SK-N-SH treated with all-trans-retinoic acid at 6 μM for 48 hours (cell line): ENCODE data around the gene COX6A2.
A peak's percentile ranks its signal among the peaks of the same experiment; 100 is the strongest.

Source experiments
- ATAC-seq: fragments of 200-7000 bp; cut with Tn5 transposase; 3 replicates; pipeline ENCODE4 v1.9.1; 2020; ENCODE audit warnings: mild to moderate bottlenecking, moderate library complexity
- ARNTL ChIP-seq: fragments of 450-650 bp; formaldehyde crosslinking; IDR thresholded peaks from 2 replicates; pipeline ENCODE4 v1.5.0; 2020; ENCODE audit warnings: low read depth, mild to moderate bottlenecking, moderate library complexity, borderline replicate concordance
- BACH2 ChIP-seq: fragments of 250-450 bp; sonication (Bioruptor Pico); IDR thresholded peaks from 2 replicates; pipeline ENCODE4 v1.9.0; 2021; ENCODE audit warnings: mild to moderate bottlenecking, borderline replicate concordance
- CREB5 ChIP-seq: fragments of 250-450 bp; sonication (Bioruptor Pico); IDR thresholded peaks from 2 replicates; pipeline ENCODE4 v1.5.1; 2020; ENCODE audit warnings: low read depth, mild to moderate bottlenecking, moderate library complexity
- CSDC2 ChIP-seq: fragments of 250-450 bp; sonication (Bioruptor Pico); IDR thresholded peaks from 2 replicates; pipeline ENCODE4 v1.5.0; 2020; ENCODE audit warnings: mild to moderate bottlenecking, moderate library complexity
- CSRNP3 ChIP-seq: fragments of 250-450 bp; sonication (Bioruptor Pico); IDR thresholded peaks from 2 replicates; pipeline ENCODE4 v1.5.1; 2021; ENCODE audit warnings: mild to moderate bottlenecking, moderate library complexity
- ESRRG ChIP-seq: fragments of 250-450 bp; sonication (Bioruptor Pico); IDR thresholded peaks from 2 replicates; pipeline ENCODE4 v1.6.1; 2021; ENCODE audit warnings: mild to moderate bottlenecking
- GLIS3 ChIP-seq: fragments of 250-450 bp; sonication (Bioruptor Pico); IDR thresholded peaks from 2 replicates; pipeline ENCODE4 v1.5.0; 2020; ENCODE audit warnings: mild to moderate bottlenecking, moderate library complexity
- ISL1 ChIP-seq: fragments of 250-450 bp; sonication (Bioruptor Pico); IDR thresholded peaks from 2 replicates; pipeline ENCODE4 v2.1.2; 2022; ENCODE audit warnings: mild to moderate bottlenecking, moderate library complexity
- OSR1 ChIP-seq: fragments of 250-450 bp; sonication (Bioruptor Pico); IDR thresholded peaks from 2 replicates; pipeline ENCODE4 v1.8.0; 2022; ENCODE audit warnings: moderate library complexity, mild to moderate bottlenecking, inconsistent platforms
- PATZ1 ChIP-seq: fragments of 250-450 bp; sonication (Bioruptor Pico); IDR thresholded peaks from 2 replicates; pipeline ENCODE4 v1.8.0; 2020; ENCODE audit warnings: mild to moderate bottlenecking, moderate library complexity, borderline replicate concordance
- POU6F1 ChIP-seq: fragments of 250-450 bp; sonication (Bioruptor Pico); IDR thresholded peaks from 2 replicates; pipeline ENCODE4 v1.8.0; 2021; ENCODE audit warnings: low read depth, mild to moderate bottlenecking, moderate library complexity, borderline replicate concordance
- RARB ChIP-seq: fragments of 250-450 bp; sonication (Bioruptor Pico); IDR thresholded peaks from 2 replicates; pipeline ENCODE4 v1.8.0; 2021; ENCODE audit warnings: mild to moderate bottlenecking, moderate library complexity
- SNAI2 ChIP-seq: fragments of 250-450 bp; sonication (Bioruptor Pico); IDR thresholded peaks from 2 replicates; pipeline ENCODE4 v1.5.0; 2020; ENCODE audit warnings: mild to moderate bottlenecking, moderate library complexity
- TCF4 ChIP-seq: fragments of 250-450 bp; sonication (Bioruptor Pico); IDR thresholded peaks from 2 replicates; pipeline ENCODE4 v1.8.0; 2021; ENCODE audit warnings: mild to moderate bottlenecking, moderate library complexity, borderline replicate concordance
- TOX ChIP-seq: fragments of 250-450 bp; sonication (Bioruptor Pico); IDR thresholded peaks from 2 replicates; pipeline ENCODE4 v1.8.0; 2021; ENCODE audit warnings: mild to moderate bottlenecking, moderate library complexity, borderline replicate concordance
- ZFP3 ChIP-seq: fragments of 250-450 bp; sonication (Bioruptor Pico); IDR thresholded peaks from 2 replicates; pipeline ENCODE4 v1.5.0; 2020; ENCODE audit warnings: mild to moderate bottlenecking, moderate library complexity
- ZFP30 ChIP-seq: fragments of 450-650 bp; formaldehyde crosslinking; IDR thresholded peaks from 2 replicates; pipeline ENCODE4 v1.5.0; 2022; ENCODE audit warnings: mild to moderate bottlenecking, moderate library complexity
- ZNF565 ChIP-seq: fragments of 450-650 bp; formaldehyde crosslinking; conservative IDR thresholded peaks from 2 replicates; pipeline ENCODE4 v1.5.0; 2020; ENCODE audit warnings: low read depth, mild to moderate bottlenecking, moderate library complexity
- ZNF70 ChIP-seq: fragments of 450-650 bp; formaldehyde crosslinking; IDR thresholded peaks from 2 replicates; pipeline ENCODE4 v1.5.0; 2020; ENCODE audit warnings: mild to moderate bottlenecking, moderate library complexity
- ZNF8 ChIP-seq: fragments of 450-650 bp; formaldehyde crosslinking; IDR thresholded peaks from 2 replicates; pipeline ENCODE4 v1.5.0; 2020; ENCODE audit warnings: mild to moderate bottlenecking, moderate library complexity
- TF ChIP-seq, protein P1 (sequence below): fragments of 250-450 bp; sonication (Bioruptor Pico); IDR thresholded peaks from 2 replicates; pipeline ENCODE4 v1.5.0; 2020; ENCODE audit warnings: mild to moderate bottlenecking, moderate library complexity

The COX6A2 gene

DNA sequence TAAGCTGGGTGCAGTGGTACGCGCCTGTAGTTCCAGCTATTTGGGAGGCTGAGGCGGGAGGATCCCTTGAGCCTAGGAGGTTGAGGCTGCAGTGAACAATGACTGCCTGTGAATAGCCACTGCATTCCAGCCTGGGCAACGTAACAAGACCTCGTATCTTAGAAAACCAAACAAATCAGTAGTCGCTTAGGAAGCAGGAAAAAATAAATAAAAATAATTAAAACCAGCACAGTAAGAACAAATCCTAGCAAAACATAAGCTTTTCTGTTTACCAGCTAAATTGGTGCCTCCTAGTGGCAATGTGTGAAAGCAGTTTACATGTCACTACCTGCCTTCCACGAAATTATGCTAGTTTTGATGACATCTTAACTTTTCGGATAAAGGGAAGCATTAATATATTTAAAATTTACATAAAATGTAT, 32.4 kb upstream of the COX6A2 start:
- peak; percentile 6 for ATAC-seq
- no peak for TF ChIP-seq POU6F1 (CRISPR knock-in tag)
- TF ChIP-seq CREB5 (CRISPR knock-in tag): no peak
- no peak for TF ChIP-seq CSRNP3
- TF ChIP-seq ZFP30 (CRISPR knock-in tag): no peak

DNA sequence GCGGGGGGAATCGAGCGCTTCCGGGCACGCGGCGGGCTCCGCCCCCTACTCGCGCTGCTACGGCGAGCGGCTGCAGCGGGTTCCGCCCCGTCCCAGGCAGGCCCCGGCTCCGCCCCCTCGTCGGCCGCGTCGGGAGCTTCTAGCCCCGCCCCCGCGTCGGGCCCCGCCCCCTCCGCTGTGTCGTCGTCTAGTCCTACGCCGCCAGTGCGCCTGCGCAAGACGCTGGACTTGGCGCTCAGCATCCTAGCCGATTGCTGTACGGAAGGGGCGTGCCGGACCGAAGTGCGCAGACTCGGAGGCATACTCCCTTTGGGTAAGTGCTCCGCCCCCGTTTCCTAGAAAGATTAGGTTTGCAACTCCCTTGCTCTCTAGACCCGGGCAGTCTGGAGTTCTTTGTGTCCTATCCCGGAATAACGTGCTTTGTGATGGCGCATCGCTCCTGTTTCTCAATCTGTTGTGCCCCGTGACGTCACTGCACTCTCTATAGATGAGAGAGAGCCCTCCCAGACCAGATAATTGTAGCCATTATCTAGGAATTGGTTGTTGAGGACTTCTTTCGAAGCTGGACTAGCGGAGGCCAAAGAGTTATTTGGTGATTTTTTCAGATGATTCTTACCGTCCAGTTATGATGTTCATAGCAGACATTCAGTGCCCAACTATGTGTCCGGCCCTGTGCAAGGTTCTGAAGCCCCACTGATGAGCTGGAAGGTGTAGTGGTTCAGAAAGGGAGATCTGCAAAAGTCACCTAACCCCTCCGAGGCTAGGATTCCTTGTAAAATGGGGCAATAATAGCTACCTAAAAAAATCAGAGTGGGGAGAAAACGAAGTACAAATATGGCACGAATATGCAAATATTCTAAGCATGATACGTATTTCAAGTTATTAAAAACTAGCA, 31.8 kb upstream of the COX6A2 start:
- ATAC-seq: peak; percentile 82
- TF ChIP-seq ISL1: no peak
- TF ChIP-seq ZNF565: no peak
- TF ChIP-seq CSRNP3: 0 out of 2 replicates have a peak, but pooled peaks have one; percentile 27

GRCh38 chr16:31458844-31459686, 30.9 kb upstream of the COX6A2 start, which contains the start of gene ARMC5:
ARMC5 (plus strand) TSS chr16:31459501; CDS start chr16:31459525, 24 bp downstream.
- ATAC-seq: peak; percentile 84
- TF ChIP-seq ZFP30 (CRISPR knock-in tag) (no peak), OSR1 (CRISPR knock-in tag) (no peak), ARNTL (CRISPR knock-in tag) (no peak), ISL1 (no peak), CSRNP3 (no peak), TCF4 (no peak), GLIS3 (CRISPR knock-in tag) (no peak), ZFP3 (CRISPR knock-in tag) (peak; percentile 73; the same call in 1 of the 2 replicates), ZNF565 (no peak), ESRRG (CRISPR knock-in tag) (no peak), CSDC2 (CRISPR knock-in tag) (no peak), SNAI2 (CRISPR knock-in tag) (no peak), RARB (no peak), ZNF8 (CRISPR knock-in tag) (no peak), CREB5 (CRISPR knock-in tag) (no peak), ZNF70 (CRISPR knock-in tag) (no peak), PATZ1 (CRISPR knock-in tag) (no peak), TOX (CRISPR knock-in tag) (no peak), BACH2 (CRISPR knock-in tag) (no peak)
- TF ChIP-seq, protein P1, sequence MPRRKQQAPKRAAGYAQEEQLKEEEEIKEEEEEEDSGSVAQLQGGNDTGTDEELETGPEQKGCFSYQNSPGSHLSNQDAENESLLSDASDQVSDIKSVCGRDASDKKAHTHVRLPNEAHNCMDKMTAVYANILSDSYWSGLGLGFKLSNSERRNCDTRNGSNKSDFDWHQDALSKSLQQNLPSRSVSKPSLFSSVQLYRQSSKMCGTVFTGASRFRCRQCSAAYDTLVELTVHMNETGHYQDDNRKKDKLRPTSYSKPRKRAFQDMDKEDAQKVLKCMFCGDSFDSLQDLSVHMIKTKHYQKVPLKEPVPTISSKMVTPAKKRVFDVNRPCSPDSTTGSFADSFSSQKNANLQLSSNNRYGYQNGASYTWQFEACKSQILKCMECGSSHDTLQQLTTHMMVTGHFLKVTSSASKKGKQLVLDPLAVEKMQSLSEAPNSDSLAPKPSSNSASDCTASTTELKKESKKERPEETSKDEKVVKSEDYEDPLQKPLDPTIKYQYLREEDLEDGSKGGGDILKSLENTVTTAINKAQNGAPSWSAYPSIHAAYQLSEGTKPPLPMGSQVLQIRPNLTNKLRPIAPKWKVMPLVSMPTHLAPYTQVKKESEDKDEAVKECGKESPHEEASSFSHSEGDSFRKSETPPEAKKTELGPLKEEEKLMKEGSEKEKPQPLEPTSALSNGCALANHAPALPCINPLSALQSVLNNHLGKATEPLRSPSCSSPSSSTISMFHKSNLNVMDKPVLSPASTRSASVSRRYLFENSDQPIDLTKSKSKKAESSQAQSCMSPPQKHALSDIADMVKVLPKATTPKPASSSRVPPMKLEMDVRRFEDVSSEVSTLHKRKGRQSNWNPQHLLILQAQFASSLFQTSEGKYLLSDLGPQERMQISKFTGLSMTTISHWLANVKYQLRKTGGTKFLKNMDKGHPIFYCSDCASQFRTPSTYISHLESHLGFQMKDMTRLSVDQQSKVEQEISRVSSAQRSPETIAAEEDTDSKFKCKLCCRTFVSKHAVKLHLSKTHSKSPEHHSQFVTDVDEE: 0 out of 2 replicates have a peak, but pooled peaks have one; percentile 30
